NB4 (cell line): ENCODE results near the gene PDZD2.

Experiments
- CTCF ChIP-seq: IDR thresholded peaks from one replicate; pipeline ENCODE4 v1.5.1; 2012; ENCODE audit warnings: low read depth, low read length
- MAX ChIP-seq: IDR thresholded peaks from 2 replicates; pipeline ENCODE4 v1.6.1; 2011; ENCODE audit warnings: low read depth, low read length
- MYC ChIP-seq: IDR thresholded peaks from 2 replicates; pipeline ENCODE4 v1.6.1; 2011; ENCODE audit warnings: low read depth, low read length
- POLR2A ChIP-seq: IDR thresholded peaks from 2 replicates; pipeline ENCODE4 v1.6.1; 2011; ENCODE audit warnings: mild to moderate bottlenecking; ENCODE audit not compliant: insufficient read length; ENCODE audit errors: extremely low read depth

GRCh38 chr5:32153723-32154122 lies 514.8 kb downstream of the PDZD2 start:
- TF ChIP-seq CTCF (no peak), POLR2A (no peak), MAX (no peak), MYC (no peak)
